HG02588 (cell line): Measurements from ENCODE around the gene MDH2.
"Not testable (repeated sequence)": the region's sequence is repeated elsewhere in the genome, so short reads cannot be mapped to it uniquely, and the experiment has no call there.

Source experiments
- ATAC-seq: cut with Tn5 transposase; IDR thresholded peaks from one replicate; pipeline ENCODE4 v1.9.1; 2021; ENCODE audit warnings: mild to moderate bottlenecking, moderate library complexity; ENCODE audit not compliant: unreplicated experiment

MDH2 gene

DNA sequence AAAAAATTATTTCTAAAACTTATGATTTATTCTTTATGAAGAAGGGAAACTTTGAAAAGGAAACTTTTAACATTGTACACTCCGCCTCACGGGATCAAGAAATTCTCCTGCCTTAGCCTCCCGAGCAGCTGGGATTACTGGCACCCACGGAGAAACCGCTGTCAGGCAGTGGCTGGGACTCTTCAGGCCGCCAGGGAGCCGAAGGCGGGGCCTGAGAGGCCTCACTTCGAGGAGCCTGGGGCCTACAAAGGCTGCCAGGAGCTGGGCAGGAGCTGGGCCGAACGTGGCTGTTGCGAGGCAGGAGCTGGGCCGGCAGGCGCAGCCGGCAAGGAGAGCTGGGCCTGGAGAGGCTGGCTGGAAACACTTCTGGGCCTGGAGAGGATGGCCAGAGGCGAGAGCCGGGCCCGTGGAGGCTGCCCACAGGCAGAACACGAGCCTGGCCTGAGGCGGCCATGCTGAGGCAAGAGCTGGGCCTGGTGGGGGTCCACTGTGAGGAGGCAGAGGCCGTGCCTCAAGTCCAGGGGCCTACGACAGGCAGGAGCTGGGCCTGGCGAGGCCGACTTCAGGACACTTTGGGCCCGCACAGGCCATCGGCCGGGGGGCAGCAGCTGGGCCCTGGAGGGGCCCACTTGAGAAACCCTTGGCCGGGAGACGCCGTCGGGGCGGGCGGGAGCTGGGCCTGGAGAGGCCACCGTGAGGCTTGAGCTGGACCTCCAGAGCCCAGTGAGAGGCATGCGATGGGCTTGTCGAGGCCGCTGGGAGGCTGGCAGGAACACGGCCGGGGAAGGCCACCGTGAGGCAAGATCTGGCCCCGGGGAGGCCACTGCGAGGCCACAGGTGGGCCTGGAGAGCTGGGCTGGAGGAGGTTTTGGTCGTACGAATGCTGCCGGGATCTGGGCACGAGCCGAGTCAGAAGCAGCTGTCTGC, 23.7 kb downstream of the MDH2 start:
- ATAC-seq, result no peak

- ATAC-seq, result no peak
These were observed 24.6 kb downstream of the MDH2 start for GRCh38 chr7:76072243-76073148.

DNA sequence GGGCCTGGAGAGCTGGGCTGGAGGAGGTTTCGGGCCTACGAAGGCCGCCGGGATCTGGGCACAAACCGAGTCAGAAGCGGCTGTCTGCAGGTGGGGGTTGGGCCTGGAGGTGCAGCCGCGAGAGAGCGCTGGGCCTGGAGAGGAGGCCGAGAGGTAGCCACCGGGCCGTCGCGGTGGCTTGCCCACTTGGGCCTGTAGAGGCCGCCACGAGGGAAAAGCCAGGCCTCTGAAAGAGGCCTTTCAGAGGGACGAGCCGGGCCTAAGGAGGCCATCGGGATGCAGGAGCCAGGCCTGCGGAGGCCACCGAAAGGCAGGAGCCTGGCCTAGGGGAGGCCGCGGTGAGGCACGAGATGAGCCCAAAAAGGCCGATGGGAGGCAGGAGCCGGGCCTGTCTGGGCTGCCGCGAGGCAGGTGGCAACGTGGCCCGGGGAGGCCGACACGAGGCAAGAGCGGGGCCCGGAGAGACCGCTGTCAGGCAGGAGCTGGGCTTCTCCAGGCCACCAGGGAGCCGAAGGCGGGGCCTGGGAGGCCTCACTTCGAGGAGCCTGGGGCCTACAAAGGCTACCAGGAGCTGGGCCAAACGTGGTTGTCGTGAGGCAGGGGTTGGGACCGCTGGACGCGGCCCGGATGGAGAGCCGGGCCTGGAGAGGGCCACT, 25.6 kb downstream of the MDH2 start:
- no peak for ATAC-seq

DNA sequence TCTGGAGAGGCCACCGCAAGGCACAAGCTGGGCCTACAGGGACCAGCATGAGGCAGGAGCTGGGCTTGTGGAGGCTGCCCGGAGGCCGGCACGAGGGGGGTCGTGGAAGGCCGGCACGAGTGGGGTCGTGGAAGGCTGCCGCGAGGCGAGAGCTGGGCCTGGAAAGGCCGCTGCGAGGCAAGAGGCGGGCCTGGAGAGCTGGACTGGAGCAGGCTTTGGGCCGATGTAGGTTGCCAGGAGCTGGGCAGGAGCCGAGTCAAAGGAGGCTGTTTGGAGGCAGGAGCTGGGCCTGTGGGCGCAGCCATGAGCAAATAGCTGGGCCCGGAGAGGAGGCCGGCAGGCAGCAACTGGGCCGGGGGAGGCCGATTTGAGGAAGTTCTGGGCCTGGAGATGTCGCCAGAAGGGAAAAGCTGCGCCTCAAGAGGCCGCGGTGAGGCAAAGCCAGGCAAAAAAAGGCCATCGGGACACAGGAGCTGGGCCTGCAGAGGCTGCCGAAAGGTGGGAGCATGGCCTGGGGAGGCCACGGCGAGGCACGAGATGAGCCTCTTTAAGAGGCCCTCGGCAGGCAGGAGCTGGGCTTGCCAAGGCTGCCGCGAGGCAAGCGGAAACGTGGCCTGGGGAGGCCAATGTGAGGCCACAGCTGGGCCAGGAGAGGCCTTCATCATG, 26.5 kb downstream of the MDH2 start:
- ATAC-seq, result no peak

GRCh38 chr7:76074972-76075370, 27.1 kb downstream of the MDH2 start:
- no peak for ATAC-seq

DNA sequence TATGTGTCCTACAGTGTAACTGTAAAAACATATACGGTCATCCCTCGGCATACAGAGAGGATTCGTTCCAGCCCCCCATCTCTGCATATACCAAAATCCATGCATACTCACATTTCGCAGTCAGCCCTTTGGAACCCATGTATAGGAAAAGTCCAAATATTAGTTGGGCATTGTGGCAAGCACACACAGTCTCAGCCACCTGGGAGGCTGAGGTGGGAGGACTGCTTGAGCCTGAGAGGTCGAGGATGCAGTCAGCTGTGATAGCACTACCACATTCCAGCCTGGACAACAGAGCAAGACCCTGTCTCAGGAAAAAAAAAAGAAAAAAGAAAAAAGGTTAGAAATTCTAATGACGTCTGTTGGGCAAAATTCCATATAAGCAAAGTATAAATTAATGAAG, 29.1 kb downstream of the MDH2 start:
- no peak for ATAC-seq

GRCh38 chr7:76077435-76077834, 29.5 kb downstream of the MDH2 start:
- no peak for ATAC-seq

GRCh38 chr7:76080204-76080603, 32.3 kb downstream of the MDH2 start:
- ATAC-seq, result no peak

DNA sequence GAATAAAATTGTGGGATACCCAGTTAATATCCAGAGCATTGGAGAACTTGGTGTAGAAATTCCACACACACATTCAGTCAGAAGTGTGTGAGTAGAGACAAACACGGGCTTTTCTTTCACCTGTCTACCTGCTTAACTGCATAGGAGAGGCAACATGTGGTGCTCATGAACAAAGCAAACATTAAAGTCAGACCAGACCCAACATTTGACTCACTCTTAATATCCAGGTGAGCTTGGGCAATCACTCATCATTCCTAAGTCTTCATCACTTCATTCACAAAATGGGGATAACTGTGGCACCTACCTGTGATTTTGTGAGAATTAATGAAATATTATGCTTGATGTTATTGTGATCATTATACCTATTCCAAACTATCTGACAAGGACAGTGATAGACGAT, 36.2 kb downstream of the MDH2 start:
- not testable (repeated sequence) for ATAC-seq

- ATAC-seq, result no peak
These were observed 38.2 kb downstream of the MDH2 start for GRCh38 chr7:76086070-76086469.

- not testable (repeated sequence) for ATAC-seq
These were observed 39.5 kb downstream of the MDH2 start for GRCh38 chr7:76087362-76087791.

GRCh38 chr7:76089865-76090475, 42.1 kb downstream of the MDH2 start:
- ATAC-seq, result no peak

DNA sequence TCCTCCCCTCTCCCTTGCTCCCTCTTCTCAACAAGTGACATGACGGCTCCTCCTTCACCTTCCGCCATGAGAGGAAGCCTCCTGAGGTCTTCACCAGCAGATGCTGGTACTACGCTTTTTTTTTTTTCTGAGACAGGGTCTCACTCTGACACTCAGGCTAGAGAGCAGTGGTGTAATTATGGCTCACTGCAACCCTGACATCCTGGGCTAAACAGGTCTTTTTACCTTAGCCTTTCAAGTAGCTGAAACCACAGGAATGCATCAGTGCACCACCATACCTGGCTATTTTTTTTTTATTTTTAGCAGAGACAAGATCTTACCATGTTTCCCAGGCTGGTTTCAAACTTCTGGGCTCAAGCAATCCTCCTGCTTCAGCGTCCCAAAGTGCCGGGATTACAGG, 43.6 kb downstream of the MDH2 start:
- ATAC-seq, result no peak

GRCh38 chr7:76093531-76093930, 45.6 kb downstream of the MDH2 start:
- not testable (repeated sequence) for ATAC-seq

GRCh38 chr7:76094326-76094725, 46.4 kb downstream of the MDH2 start:
- ATAC-seq, result not testable (repeated sequence)

DNA sequence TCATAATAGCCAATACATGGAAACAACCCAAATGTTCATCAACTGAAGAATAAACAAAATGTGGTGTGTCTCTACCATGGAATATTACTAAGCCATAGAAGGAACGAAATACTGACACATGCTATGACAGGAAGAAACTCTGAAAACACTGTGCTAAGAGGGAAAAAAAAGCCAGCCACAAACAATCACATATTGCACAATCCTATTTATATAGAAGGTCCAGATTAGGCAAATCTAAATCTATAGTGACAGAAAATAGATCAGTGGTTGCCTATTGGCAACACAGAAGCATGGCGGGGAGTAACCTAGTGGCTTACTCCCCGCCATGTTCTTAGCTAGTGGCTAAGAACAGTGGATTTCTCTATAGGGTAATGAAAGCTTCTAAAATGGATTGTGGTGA, 48.0 kb downstream of the MDH2 start:
- no peak for ATAC-seq

DNA sequence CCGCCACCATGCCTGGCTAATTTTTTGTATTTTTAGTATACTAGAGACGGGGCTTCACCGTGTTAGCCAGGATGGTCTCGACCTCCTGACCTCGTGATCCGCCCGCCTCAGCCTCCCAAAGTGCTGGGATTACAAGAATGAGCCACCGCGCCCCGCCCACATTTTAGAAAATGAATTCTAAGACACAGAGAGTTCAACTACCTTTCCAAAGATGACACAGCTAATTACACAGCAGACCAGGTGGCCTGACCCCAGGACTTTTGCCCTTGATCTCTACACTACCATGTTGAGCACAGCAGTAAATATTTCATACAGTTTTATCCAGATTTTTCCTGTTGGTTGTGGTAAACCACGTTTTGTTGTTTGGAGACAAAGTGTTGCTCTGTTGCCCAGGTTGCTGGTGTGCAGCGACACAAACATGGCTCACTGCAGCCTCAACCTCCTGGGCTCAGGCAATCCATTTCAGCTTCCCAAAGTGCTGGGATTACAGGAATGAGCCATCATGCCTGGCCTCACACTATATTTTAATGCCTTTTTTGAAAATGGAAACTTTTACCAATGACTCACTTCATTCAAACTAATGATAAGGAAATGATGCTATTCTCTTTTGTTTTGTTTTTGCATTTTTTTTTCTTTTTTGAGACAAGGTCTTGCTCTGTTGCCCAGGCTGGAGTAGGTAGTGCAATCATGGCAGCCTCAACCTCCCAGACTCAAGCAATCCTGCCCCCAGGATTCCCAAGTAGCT, 54.0 kb downstream of the MDH2 start:
- ATAC-seq, result not testable (repeated sequence)

DNA sequence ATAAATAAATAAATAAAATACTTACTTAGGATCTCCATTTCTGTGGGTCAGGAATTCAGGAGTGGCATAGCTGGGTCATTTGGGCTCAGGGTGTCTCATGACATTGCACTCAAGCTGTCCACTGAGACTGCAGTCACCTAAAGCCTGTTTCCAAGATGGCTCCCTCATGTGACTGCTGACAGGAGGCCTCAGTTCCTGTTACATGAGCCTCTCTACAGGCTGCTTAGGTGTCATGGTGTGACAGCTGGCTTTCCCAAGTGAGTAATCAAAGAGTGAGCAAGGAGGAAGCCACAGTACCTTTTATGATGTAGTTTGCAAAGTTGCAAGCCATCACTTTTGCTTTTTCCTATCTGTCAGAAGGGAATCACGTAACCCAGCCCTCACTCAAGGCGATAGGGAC, 55.9 kb downstream of the MDH2 start:
- not testable (repeated sequence) for ATAC-seq

- ATAC-seq, result not testable (repeated sequence)
These were observed 58.2 kb downstream of the MDH2 start for GRCh38 chr7:76106130-76106529.
